Fibroblast of mammary gland (primary cell): ENCODE measurements around the gene TMEM209.
A peak's percentile ranks its signal among the peaks of the same experiment; 100 is the strongest.
"Not testable (repeated sequence)": the region's sequence is repeated elsewhere in the genome, so short reads cannot be mapped to it uniquely, and the experiment has no call there.

Source experiments
- DNase-seq: peaks from one replicate; pipeline ENCODE4 v3.0.0-alpha.2; 2010; ENCODE audit warnings: low read depth
- H3K4me3 ChIP-seq: 2 replicates; pipeline ENCODE4 v1.5.1; 2011; ENCODE audit warnings: low read depth, mild to moderate bottlenecking, low read length, moderate library complexity; ENCODE audit not compliant: control insufficient read depth
- CTCF ChIP-seq: conservative IDR thresholded peaks from 2 replicates; pipeline ENCODE4 v1.5.1; 2011; ENCODE audit warnings: low read depth, low read length, inconsistent platforms; ENCODE audit not compliant: control insufficient read depth, insufficient read depth

Gene TMEM209

DNA sequence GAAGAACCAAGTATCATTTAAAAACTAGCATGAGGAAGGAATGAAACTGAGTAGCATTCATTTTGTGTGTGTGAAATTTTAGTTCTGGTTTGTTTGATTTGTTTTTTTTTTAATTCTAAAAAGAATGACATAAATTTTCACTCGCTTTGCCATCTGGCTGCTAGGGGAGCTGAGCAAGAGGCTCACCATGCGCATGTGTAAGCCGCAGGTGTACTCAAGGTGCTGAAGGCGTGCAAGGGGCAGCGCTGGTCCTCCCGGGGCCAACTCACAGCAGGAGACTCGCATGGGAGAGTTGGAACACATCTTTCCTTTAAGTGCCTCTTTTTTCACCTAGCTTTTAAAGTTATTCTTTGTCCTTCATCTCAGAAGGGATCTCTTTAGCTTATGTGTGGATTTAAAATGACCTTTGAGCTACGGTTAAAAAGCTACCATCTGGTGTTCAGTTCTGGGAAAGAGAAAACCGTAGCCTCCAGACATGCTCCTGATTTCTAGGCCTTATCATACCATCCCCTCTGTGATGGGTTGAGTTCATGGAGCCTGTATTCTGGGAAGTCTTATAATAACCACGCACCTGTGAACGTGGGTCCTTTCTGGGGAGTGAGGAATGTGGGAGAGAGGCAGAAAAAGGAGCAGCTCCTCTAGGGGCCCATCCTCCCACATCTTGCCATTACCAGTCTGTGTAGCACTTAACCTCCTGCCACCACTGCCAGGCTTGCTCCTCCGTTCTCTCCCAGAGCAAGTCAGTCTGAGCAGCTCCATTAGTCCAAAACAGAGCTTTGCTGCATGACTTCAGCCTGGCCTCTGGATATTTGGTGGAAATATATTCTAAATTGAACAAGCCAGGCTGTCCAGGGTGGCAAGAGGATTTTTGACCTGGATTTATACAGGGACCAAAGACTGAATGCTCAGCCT, 73.0 kb downstream of the TMEM209 start:
- no peak overlapping the region for H3K4me3 ChIP-seq
- no peak for DNase-seq
- TF ChIP-seq CTCF: no peak

DNA sequence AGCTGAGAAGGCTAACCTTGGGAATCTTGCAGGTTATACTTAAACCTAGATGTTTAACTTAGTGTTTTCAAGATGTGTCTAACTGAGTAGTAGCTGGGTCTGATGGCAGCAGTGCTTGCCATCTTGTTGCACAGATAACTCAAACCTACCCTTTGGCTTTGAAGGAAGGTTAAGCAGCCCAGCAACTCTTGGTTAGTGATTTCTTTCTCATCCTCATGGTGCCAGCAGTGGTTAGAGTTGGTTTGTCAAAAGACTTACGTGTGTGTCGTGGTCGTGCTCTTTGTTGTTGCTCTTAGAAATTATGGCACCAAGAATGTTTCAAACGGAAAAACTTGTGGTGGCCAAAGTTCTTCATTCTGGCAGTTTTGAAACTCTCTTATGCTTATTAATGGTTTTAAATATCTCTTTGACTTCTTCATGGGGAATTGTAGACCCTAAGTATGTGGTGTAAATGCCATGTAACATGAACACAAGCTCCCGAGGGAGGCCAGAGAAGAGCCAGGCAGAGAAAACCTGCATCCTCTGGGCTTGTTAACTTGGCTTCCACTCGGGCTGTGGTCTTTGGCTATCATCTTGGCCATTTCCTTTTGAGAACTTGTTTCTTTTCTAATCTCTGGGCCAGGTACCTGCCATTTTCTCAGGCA, 73.9 kb downstream of the TMEM209 start:
- no peak for TF ChIP-seq CTCF

GRCh38 chr7:130129011-130129411, 76.2 kb downstream of the TMEM209 start:
- TF ChIP-seq CTCF: no peak
- DNase-seq: no peak

More for the DNA sequence above, 73.9 kb downstream of the TMEM209 start:
- no peak for DNase-seq
- no peak overlapping the region for H3K4me3 ChIP-seq

DNA sequence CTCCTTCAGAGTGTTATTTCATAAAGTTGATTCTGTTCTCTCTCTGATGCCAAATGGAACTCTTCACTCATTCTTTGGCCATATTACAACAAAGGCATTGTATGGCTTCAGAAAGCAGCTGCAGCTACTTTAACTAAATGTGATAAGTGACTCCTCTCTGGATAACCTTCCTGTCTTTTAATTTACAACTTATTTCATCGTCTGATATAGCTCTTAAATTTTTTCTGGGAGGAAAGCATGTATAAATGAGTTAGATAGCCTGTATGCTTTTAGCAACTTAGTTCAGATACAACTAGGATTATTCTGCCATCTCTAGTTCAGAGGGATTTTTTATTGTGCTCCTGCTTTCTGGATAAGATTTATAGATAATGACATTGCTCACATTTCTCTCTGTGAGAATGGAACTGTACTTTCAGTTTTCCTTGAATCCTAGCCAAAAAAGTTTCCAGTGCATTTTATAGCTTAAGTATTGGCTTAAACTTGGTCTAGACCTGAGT, 77.3 kb downstream of the TMEM209 start:
- no peak for TF ChIP-seq CTCF
- no peak overlapping the region for H3K4me3 ChIP-seq
- peak; percentile 11 for DNase-seq

More at GRCh38 chr7:130129011-130129411, 76.2 kb downstream of the TMEM209 start:
- no peak overlapping the region for H3K4me3 ChIP-seq

DNA sequence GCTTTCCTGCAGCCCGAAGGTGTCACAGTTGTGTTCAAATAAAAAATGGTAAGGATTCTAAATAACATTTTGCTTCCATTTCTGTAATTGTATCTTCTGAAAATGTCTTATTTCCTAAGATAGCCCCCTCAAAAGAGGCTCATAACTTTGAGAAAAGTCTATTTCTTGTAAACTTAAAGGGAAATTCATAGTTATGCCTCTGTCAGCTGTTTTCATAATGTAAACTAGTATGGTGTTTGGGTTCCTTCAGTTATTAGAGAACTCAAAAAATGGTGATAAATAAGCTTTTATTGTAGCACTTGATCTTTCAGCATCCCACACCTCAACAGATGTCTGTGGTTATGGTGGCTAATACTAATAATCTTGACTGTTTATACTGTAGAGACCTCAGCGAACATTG, 77.8 kb downstream of the TMEM209 start:
- no peak for DNase-seq
- H3K4me3 ChIP-seq: no peak overlapping the region
- no peak for TF ChIP-seq CTCF

GRCh38 chr7:130126840-130127239, 78.4 kb downstream of the TMEM209 start:
- H3K4me3 ChIP-seq, DNase-seq: not testable (repeated sequence)

DNA sequence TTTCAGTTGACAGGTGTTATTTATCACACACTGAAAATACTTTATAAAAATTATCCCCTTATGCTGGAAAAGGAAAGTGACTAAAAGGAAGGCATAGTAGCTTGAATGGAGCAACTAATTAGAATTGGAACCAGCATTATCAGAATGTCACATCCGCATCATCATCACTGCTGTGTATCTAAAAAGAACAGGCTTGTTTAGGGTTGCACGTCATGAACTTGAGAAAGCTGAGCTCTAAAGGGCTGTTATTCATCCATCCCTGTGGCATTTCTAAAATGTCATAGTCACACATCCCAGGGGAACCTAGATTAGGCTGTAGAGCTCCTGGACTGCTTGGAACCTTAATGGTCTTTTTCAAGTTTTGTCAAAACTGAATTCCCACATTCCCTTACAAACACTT, 80.5 kb downstream of the TMEM209 start:
- DNase-seq: no peak
- TF ChIP-seq CTCF: no peak
- H3K4me3 ChIP-seq: no peak overlapping the region
